H7 (cell line): ENCODE measurements around the gene NKX6-2. TPM values are rescaled to one million over a fixed set of nuclear protein-coding genes. Genes with fewer than 3 reads are reported as not detected.

Experiments
- DNase-seq: peaks from one replicate; pipeline ENCODE4 v3.0.0; 2012
- H3K27me3 ChIP-seq: 2 replicates; pipeline ENCODE4 v1.6.0; 2011; ENCODE audit warnings: mild to moderate bottlenecking, low read length; ENCODE audit not compliant: control insufficient read depth, insufficient read depth
- H3K36me3 ChIP-seq: replicated peaks from 2 replicates; pipeline ENCODE4 v1.5.1; 2011; ENCODE audit warnings: low read length; ENCODE audit not compliant: control insufficient read depth, insufficient read depth
- H3K4me3 ChIP-seq: 2 replicates; pipeline ENCODE4 v1.5.1; 2011; ENCODE audit warnings: low read depth, mild to moderate bottlenecking, control low read depth, low read length, moderate library complexity; ENCODE audit not compliant: insufficient read depth
- total RNA-seq: library from RNA; depleted of rRNA; stranded (reverse); fragments of >200 nt; shearing (Covaris generic); gene quantifications from 2 replicates; pipeline ENCODE4 v1.2.3, GENCODE V29; 2014

Gene NKX6-2
- total RNA-seq, 1 experiment from 2014 or later = 0.38 TPM

DNA sequence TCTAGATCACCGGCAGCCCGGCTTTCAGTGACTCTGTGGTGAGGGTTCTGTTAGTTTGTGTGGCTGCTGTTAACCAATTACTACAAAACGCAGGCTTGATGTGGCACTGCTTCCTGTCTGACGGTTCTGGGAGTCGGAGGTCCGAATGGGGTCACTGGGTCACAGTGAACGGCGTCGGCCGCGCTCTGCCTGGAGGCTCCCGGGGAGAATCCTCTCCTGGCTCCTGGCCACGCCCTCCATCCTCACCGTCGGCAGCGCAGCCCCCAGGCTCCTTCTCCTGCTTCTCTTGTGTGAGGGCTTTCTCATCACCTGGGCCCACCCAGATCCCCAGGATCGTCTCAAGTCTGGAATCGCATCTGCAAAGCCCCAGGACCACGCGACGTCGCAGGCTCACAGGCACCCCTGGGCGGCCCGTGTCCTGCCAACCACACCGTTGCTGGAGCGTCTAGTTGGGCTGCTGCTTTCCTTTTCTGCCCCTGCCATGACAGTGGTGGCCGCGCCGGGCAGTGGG is 31.8 kb upstream of the NKX6-2 start:
- Histone ChIP-seq H3K4me3 (no peak overlapping the region), H3K36me3 (no peaks in the 10 kb centered on the region), H3K27me3 (no peaks in the 10 kb centered on the region)
- DNase-seq = no peak

DNA sequence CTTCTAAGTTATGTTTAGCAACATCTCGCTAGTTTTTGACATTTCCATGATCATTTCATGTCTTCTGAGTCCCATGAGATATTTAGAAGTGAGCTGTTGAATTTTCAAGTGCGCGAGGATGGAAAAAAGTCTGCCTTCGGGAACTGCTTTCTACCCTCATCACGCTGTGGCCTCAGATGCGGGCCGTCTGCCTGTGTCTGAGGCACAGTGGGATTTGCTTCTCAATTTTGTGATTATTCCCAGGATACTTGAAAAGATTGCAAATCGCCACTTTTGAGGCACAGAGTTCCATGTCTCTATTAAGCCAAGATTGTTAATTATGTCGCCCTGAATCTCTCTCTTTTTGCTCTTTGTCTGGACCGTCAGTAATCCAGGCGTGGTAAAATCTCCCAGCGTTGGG is 30.8 kb upstream of the NKX6-2 start:
- no peak for DNase-seq
- Histone ChIP-seq H3K4me3 (no peak overlapping the region), H3K27me3 (no peaks in the 10 kb centered on the region), H3K36me3 (no peaks in the 10 kb centered on the region)

DNA sequence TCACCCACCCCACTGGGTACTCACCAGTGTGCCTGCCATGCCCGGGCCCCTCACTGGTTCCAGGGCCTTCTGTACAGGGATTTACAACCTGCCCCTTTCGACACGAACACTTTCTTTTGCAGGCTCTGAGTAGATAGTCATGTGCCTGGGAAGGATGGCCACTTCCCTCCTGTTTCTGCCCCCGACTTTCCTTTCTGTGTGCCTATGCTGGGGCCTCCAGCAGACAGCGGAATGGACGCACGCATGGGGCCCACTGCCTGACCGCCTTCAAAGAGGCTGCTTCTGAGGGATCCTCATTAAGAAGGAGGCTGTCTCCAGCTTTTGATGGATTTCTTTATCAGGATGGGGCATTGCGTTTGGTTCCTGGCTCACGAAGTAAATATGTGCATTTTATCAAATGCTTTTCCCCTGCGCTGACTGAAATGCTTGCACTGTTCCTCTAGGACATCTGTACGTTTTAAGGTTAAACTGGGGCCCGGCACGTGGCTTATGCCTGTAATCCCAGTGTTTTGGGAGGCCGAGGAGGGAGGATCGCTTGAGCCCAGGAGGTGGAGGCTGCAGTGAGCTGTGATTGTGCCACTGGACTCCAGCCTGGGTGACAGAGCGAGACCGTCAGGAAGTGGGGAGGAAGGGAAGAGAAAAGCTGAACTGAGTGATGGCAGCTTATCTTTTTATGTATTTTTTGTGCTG is 29.4 kb upstream of the NKX6-2 start:
- DNase-seq = no peak
- no peak overlapping the region for H3K4me3 ChIP-seq
- no peaks in the 10 kb centered on the region for H3K27me3 ChIP-seq
- H3K36me3 ChIP-seq = no peaks in the 10 kb centered on the region

- H3K27me3 ChIP-seq = no peaks in the 10 kb centered on the region
Observed at GRCh38 chr10:132814469-132814856, 28.5 kb upstream of the NKX6-2 start.

DNA sequence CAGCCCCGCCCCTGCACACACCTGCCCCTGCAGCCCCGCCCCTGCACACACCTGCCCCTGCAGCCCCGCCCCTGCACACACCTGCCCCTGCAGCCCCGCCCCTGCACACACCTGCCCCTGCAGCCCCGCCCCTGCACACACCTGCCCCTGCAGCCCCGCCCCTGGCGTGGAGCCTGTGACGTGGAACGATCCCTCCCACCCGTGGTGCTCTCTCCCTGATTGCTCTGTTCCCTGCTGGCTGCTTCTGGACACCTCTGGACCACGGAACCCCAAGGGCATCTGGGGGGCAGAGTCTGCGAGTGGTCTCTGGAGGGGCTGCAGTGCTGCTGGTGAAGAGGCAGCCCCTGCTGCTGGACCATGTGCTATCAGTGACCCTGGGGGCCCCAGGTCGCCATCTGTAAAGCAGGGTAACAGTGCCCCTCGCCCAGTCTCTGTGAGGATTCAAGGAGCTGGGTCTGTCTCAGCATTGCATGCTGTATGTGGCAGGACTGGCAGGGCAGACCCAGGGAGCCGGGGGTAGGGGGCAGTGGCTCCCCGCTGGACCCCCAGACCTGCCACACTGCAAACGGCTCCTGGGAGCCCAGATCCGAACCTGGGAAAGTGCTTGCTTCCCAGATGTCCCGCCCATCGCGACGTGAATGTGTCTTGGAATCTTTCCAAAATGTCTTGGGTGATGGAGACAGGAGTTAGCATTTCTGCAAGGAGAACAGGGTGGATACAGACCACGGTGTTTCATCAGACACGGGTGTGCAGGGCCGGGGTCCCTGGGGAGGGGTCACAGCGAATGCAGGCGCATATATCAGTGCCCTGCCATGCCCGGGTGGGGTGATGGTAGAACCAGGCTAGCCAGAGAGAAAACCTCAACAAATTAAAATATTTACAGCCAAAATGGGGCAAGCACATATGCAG is 27.9 kb upstream of the NKX6-2 start:
- no peak for DNase-seq
- no peaks in the 10 kb centered on the region for H3K27me3 ChIP-seq
- no peak overlapping the region for H3K4me3 ChIP-seq
- H3K36me3 ChIP-seq = no peaks in the 10 kb centered on the region

More at GRCh38 chr10:132814469-132814856, 28.5 kb upstream of the NKX6-2 start:
- H3K36me3 ChIP-seq = no peaks in the 10 kb centered on the region
- no peak for DNase-seq
- no peak overlapping the region for H3K4me3 ChIP-seq

DNA sequence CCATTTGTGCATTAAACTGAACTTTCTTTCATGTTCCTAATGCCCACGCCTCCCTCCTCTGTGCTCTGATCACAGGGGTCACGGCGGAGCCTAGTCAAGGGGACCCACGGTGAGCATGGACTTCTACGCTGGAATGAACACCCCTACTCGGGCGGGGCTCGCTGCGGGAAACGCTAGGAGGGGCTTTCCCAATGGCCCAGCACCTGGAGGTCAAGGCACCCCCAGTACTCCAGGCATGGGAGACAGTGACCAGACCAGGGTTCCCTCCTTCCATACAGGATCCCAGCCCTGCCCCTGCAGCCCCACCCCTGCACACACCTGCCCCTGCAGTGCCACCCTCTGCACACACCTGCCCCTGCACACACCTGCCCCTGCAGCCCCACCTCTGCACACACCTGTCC is 27.1 kb upstream of the NKX6-2 start:
- Histone ChIP-seq H3K36me3 (no peaks in the 10 kb centered on the region), H3K27me3 (no peaks in the 10 kb centered on the region), H3K4me3 (no peak overlapping the region)
- no peak for DNase-seq

- H3K27me3 ChIP-seq = no peaks in the 10 kb centered on the region
- no peak overlapping the region for H3K4me3 ChIP-seq
- no peak for DNase-seq
Observed at GRCh38 chr10:132812520-132812919, 26.6 kb upstream of the NKX6-2 start.

DNA sequence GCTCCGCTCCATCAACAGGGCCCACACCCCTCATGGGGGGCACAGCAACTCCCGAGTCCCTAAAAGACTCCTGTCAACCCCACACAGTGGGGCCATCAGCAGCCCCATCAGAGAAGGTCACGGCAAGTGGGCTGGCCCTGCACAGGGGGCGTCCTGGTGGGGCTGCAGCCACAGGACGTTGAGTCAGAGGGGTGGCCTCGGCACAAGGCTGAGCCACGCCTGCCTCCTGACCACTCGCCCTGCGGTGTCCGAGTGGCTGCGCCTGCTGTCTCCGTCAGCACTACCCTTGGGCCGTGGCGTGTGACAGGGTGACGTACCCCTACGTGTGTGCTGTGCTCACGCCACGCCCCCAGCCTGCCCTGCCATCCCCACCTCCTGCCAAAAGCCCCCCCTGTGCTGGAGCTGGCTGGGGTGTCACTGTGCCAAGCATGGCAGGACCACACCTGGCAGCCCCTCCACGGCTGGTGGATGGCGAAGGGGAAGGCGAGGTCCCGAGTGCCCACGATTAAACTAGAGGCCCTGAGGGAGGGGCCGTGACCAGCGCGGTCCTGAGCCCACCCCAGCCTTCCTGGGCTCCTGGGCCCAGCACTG is 26.0 kb upstream of the NKX6-2 start:
- no peak overlapping the region for H3K4me3 ChIP-seq
- DNase-seq = no peak
- H3K27me3 ChIP-seq = no peaks in the 10 kb centered on the region
- H3K36me3 ChIP-seq = no peaks in the 10 kb centered on the region

More at GRCh38 chr10:132812520-132812919, 26.6 kb upstream of the NKX6-2 start:
- no peaks in the 10 kb centered on the region for H3K36me3 ChIP-seq

GRCh38 chr10:132810807-132811700 is 25.1 kb upstream of the NKX6-2 start:
- no peak overlapping the region for H3K4me3 ChIP-seq
- no peaks in the 10 kb centered on the region for H3K36me3 ChIP-seq
- peak; percentile 72 for DNase-seq
- H3K27me3 ChIP-seq = no peaks in the 10 kb centered on the region

- DNase-seq = no peak
- Histone ChIP-seq H3K27me3 (no peaks in the 10 kb centered on the region), H3K36me3 (no peaks in the 10 kb centered on the region), H3K4me3 (no peak overlapping the region)
Observed at GRCh38 chr10:132810141-132810806, 24.3 kb upstream of the NKX6-2 start.

GRCh38 chr10:132809232-132810140 is 23.5 kb upstream of the NKX6-2 start:
- H3K27me3 ChIP-seq = no peaks in the 10 kb centered on the region
- DNase-seq = no peak
- H3K36me3 ChIP-seq = no peaks in the 10 kb centered on the region
- no peak overlapping the region for H3K4me3 ChIP-seq

GRCh38 chr10:132808383-132809231 is 22.7 kb upstream of the NKX6-2 start:
- Histone ChIP-seq H3K27me3 (no peaks in the 10 kb centered on the region), H3K36me3 (no peaks in the 10 kb centered on the region), H3K4me3 (no peak overlapping the region)
- peak; percentile 87 for DNase-seq
